Right hindlimb (tissue), 1 donor: ENCODE measurements around the gene COMP.
A peak's percentile ranks its signal among the peaks of the same experiment; 100 is the strongest.
"Not testable (repeated sequence)": the region's sequence is repeated elsewhere in the genome, so short reads cannot be mapped to it uniquely, and the experiment has no call there.

Experiments used
- DNase-seq: peaks from one replicate; pipeline ENCODE4 v3.0.0-alpha.2; 2018

COMP gene

GRCh38 chr19:18790566-18791314 lies at the start of gene COMP:
TSS of gene COMP (minus strand) at chr19:18791305. CDS start at chr19:18791269, 36 bp downstream.
- DNase-seq = no peak

DNA sequence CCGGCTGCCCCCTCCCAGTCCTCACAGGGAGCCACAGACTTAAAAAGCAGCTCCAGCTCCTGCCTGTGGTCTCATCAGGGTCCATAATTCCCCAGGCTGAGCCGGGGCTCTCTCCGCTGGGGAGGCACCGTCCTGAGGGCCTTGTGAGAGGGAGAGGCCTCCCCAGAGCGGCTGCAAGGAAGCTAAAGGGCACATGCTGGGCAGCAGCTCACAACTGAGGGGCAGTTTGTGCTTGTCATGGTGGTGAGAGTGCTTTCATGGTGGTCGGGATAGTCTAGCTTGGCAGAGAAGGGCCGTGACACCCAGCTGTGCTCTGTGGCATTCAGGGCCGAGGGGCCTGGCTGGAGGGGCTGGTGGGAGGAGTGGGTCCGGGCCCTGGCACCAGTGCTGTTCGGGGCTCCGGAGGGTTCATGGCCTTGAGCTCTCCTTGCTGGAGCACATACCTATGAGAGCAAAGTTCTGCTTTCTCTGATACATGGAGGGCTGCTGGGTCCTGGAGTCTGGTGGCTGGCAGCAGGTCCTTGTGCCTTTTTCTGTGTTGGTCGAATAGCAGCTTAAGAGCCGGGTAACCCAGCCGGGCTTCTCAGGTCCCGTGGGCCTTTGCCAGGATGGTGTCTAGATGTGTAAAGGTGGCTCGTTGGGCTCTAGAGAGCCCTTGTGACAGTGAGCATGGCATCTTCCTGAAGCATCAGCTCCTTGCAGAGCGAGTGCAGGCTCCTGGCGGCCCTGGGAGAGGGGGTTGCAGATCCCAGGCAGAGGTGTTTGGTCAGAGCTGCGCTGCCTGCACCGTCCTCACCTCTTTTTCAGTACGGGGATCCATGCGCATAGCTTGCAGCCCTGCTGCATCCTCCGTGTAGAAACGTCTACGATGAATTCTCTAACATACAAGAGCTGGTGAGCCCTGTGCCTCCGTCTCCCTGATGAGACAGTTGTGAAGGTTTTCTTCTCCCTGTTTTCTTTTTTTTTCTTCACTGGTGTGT lies 49.5 kb upstream of the COMP start:
- DNase-seq = no peak

- DNase-seq = no peak
Observed at GRCh38 chr19:18839465-18840287, 48.6 kb upstream of the COMP start.

- no peak for DNase-seq
Observed at GRCh38 chr19:18834644-18834984, 43.5 kb upstream of the COMP start.

- no peak for DNase-seq
Observed at GRCh38 chr19:18833849-18834643, 42.9 kb upstream of the COMP start.

DNA sequence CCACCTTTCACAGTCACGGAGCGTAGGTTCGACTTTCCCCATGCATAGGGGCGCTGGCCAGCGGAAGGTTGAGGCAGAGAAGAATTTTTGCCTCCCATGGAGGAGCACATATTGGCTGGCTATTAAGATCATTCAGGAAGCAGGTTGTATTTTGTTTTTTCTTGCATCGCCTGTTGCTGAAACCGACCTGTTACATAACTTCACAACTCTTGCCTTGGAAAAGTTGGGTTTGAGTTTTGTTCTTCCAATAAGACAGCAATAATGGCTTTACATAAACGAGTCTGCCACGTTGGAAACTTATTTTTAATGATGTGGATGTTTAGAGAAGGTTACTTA lies 42.0 kb upstream of the COMP start:
- no peak for DNase-seq

GRCh38 chr19:18832306-18833140 lies 41.4 kb upstream of the COMP start:
- no peak for DNase-seq

- peak; percentile 96 for DNase-seq
Observed at GRCh38 chr19:18831524-18832305, 40.6 kb upstream of the COMP start, which contains the start of gene UPF1. TSS of gene UPF1 (plus strand) at chr19:18831959. CDS start at chr19:18832210, 251 bp downstream.

- no peak for DNase-seq
Observed at GRCh38 chr19:18830488-18830887, 39.4 kb upstream of the COMP start.

- DNase-seq = no peak
Observed at GRCh38 chr19:18828786-18829185, 37.7 kb upstream of the COMP start.

GRCh38 chr19:18817574-18817973 lies 26.5 kb upstream of the COMP start:
- DNase-seq = no peak

DNA sequence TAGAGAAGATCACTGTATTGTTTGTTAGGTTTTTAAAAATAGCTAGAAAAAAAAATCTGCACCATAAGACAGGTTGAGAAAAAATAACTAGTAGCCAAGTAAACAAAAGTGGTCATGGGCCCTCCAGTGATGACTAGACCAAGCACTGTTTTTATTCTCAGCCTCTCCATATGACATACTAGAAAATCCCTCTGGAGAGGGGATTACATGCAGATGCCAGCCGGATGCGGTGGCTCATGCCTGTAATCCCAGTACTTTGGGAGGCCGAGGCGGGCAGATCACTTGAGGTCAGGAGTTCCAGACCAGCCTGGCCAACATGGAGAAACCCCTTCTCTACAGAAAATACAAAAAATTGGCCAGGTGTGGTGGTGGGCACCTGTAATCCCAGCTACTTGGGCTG lies 25.5 kb upstream of the COMP start:
- not testable (repeated sequence) for DNase-seq

DNA sequence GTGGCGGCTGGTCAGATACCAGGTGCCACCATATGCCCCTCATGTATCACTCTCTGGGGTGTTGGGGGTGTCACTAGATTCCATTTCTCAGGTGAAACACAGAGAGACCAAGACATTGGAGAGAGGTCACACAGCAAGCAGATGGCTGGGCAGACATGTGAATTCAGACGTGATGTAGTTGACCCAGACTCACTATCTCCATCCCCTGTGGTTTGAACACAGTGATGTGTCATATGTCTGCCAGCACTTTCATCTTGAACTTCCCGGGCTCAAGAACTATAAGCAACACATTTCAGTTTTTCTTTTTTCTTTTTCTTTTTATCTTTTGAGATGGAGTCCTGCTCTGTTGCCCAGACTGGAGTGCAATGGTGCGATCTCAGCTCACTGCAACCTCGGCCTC lies 24.6 kb upstream of the COMP start:
- DNase-seq = no peak

GRCh38 chr19:18814063-18814462 lies 23.0 kb upstream of the COMP start:
- peak; percentile 82 for DNase-seq

DNA sequence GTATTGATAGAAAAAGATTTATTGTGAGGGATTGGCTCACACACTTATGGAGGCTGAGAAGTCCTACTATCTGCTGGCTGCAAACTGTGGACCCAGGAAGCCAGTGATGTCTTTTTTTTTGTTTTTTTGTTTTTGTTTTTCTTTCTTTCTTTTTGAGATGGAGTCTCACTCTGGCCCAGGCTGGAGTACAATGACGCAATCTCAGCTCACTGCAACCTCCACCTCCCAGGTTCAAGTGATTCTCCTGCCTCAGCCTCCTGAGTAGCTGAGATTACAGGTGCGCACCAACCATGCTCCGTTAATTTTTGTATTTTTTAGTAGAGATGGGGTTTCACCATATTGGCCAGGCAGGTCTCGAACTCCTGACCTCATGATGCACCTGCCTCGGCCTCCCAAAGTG lies 20.5 kb upstream of the COMP start:
- not testable (repeated sequence) for DNase-seq

DNA sequence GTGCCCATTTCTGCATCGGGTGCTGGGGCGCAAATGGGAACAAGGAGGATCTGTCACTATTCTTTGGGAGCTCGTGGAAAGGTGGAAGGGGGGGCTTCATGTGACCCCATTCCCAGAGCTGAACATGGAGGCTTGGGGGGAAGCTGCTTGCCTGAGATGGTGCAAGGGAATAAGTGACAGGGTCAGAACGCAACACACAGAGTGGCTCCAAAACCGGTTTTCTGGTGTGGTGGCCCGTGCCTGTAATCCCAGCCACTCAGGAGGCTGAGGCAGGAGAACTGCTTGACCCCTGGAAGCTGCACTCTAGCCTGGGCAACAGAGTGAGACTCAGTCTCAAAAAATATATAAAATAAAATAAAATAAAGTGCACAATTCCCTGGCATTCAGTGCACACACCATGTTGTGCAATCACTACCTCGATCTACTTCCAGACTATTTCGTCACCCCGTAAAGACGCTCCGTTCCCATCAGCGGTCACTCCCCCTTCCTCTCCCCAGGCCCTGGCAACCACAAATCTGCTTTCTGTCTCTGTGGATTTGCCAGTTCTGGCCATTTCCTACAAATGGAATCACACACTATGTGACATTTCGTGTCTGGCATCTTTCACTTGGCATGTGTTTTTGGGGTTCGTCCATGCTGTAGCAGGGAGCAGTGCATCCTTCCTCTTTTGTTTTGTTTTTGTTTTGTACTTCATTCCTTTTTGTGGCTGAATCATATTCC lies 18.2 kb upstream of the COMP start:
- DNase-seq = no peak

DNA sequence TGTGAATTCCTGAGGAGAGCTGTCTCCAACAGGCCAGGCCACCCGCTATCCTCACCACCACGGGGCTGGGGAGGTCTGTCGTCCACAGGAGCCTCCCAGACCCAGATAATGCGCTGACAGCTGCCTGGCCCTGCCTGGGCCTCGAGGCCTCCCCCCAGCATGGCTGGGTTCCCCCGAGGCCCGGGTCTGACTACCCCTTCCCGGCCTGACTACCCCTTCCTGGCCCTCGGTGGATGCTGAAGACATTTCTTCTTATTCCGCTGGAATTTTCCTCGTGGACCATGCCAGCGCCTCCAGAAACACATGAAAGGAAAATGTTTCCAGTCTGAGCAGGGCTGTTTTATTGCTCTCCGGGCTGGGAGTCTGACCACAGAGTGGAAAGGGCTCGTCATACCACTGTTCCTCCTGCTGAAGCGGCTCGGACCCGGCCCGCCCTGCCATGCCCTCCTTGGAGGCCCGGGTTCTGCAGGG lies 16.8 kb upstream of the COMP start:
- DNase-seq = peak; percentile 89

DNA sequence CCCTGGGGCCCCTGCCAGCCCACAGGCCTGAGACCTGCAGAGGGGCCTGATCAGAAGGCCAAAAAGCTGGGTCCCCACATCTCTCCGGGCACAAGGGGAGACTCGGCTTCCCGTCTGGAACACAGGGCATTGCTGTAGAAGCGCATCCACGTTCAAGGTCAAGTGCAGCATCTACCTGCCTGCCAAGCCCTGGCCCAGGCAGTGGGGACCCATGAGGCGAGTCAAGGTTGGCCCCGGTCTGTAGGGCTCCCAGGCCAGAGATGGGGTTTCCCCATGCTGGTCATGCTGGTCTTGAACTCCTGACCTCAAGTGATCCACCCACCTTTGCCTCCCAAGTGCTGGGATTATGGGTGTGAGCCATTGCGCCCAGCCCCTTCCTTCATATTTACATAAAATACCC lies 13.5 kb upstream of the COMP start:
- DNase-seq = no peak

- no peak for DNase-seq
Observed at GRCh38 chr19:18804139-18804601, 13.1 kb upstream of the COMP start.
